Measurements from ENCODE around the gene ZNF761. TPM values are rescaled to one million over a fixed set of nuclear protein-coding genes. Genes with fewer than 3 reads are reported as not detected.
"Not testable (repeated sequence)": the region's sequence is repeated elsewhere in the genome, so short reads cannot be mapped to it uniquely, and the experiment has no call there.

Gene ZNF761
- total RNA-seq, 1 experiment from 2014 or later: 32.7 TPM

DNA sequence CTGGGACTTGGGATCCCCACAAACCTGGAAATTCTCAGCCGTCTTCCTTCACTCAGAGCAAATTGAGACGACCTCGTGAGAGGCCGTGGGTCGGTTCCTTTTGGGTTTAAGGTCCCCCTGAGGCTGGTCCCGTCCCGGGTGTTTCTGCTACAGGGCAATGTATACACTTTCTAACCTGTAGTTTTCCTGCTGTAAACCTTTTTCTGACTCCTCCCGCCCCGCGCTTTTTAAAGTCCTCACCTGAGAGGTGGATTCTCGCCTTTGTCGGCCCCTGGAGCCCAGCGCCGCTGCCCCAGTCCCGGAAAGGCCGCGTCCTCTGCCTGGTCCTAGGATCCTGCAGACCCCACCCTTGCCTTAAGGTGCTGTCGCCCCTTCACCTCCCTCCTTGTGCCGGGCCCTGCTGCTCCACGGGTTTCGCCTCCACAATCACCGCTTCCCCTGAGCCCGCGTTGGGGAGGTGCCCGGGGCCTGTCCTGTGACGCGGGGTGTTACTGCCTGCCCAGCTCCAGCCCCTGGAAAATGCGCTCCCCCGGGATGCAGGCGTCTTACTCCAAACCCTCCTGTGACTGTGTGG, 391 bp downstream of the ZNF761 start:
- Histone ChIP-seq H3K27me3 (ENCODE audit: insufficient read depth, low read length) (no peaks in the 10 kb centered on the region), H3K4me2 (ENCODE audit: insufficient read depth, insufficient read length, low read length) (peak overlapping the region; percentile 84), H3K23ac (ENCODE audit: insufficient read length, low read depth, low read length) (no peak overlapping the region), H2AK5ac (ENCODE audit: insufficient read length, low read length) (no peak overlapping the region), H2AFZ (ENCODE audit: low read length) (no peak overlapping the region), H3K4ac (ENCODE audit: low read depth, low read length) (no peak overlapping the region), H4K8ac (replicated peaks; ENCODE audit: insufficient read length, low read depth, low read length) (no peak overlapping the region), H3K79me1 (ENCODE audit: insufficient read depth, low read depth, low read length, poor library complexity, severe bottlenecking) (peaks cover 5% of the 10 kb centered on the region), H2BK15ac (ENCODE audit: low read depth, low read length) (no peak overlapping the region), H3K23me2 (ENCODE audit: insufficient read length, low read depth, low read length, poor library complexity, severe bottlenecking) (peaks cover 9% of the 10 kb centered on the region), H2BK120ac (ENCODE audit: low read depth, low read length, poor library complexity, severe bottlenecking) (no peak overlapping the region), H3K14ac (ENCODE audit: insufficient read depth, low read length) (peak overlapping the region; percentile 78), H3K4me1 (ENCODE audit: insufficient read depth, low read length) (no peaks in the 10 kb centered on the region), H3K79me2 (ENCODE audit: insufficient read depth, low read length) (no peaks in the 10 kb centered on the region; the same call in 1 of the 2 replicates), H2BK12ac (ENCODE audit: insufficient read length, low read depth, low read length) (no peak overlapping the region), H3K56ac (ENCODE audit: insufficient read length, low read depth, low read length) (no peak overlapping the region), H2BK20ac (ENCODE audit: low read depth, low read length, poor library complexity, severe bottlenecking) (no peak overlapping the region), H3T11ph (ENCODE audit: low read length) (no peak overlapping the region), H3K27ac (ENCODE audit: insufficient read length, low read depth, low read length) (no peak overlapping the region), H3K9me3 (ENCODE audit: control insufficient read depth, low read depth, low read length) (no peaks in the 10 kb centered on the region), H2BK5ac (ENCODE audit: insufficient read length, low read length) (no peak overlapping the region), H3K9ac (ENCODE audit: extremely low read depth, insufficient read length, low read length) (peak overlapping the region; percentile 83), H3K18ac (ENCODE audit: insufficient read length, low read depth, low read length) (no peak overlapping the region), H4K20me1 (ENCODE audit: control insufficient read depth, insufficient read depth, insufficient read length) (no peaks in the 10 kb centered on the region), H4K91ac (ENCODE audit: insufficient read length, low read depth, low read length) (no peak overlapping the region), H4K5ac (ENCODE audit: insufficient read length, low read depth, low read length) (no peak overlapping the region)
- Mint-ChIP-seq H3K27ac (peak overlapping the region in 2 of 3 experiments; percentile 72 to 94; a peak in 4 of 7 replicates), H3K4me3 (peak overlapping the region; percentile 92 to 94), H3K27me3 (ENCODE audit: low read depth) (no peaks in the 10 kb centered on the region), H3K4me1 (peaks cover 24 to 26% of the 10 kb centered on the region in 2 experiments), H3K36me3 (ENCODE audit: insufficient read depth in 1 of 3, low read depth in 3 of 3) (peaks cover 20 to 36% (median 31%) of the 10 kb centered on the region in 3 experiments), H3K9me3 (no peaks in the 10 kb centered on the region)
- no peak for DNase-seq
- WGBS (ENCODE audit: extremely low coverage, insufficient read length, low lambda C conversion rate): no CpG with 5 or more reads among the region's 30 CpGs
- TF ChIP-seq CTCF (conservative IDR thresholded peaks at IDR 0.05): no peak

- not testable (repeated sequence) for H3K23me2 ChIP-seq (ENCODE audit: insufficient read length, low read depth, low read length, poor library complexity, severe bottlenecking); H3K56ac ChIP-seq (ENCODE audit: insufficient read length, low read depth, low read length); H2AK5ac ChIP-seq (ENCODE audit: insufficient read length, low read length); H2AFZ ChIP-seq (ENCODE audit: low read length); H3K79me2 ChIP-seq (ENCODE audit: insufficient read depth, low read length); H2BK5ac ChIP-seq (ENCODE audit: insufficient read length, low read length); H2BK120ac ChIP-seq (ENCODE audit: low read depth, low read length, poor library complexity, severe bottlenecking); H3K9ac ChIP-seq (ENCODE audit: extremely low read depth, insufficient read length, low read length); H3K4ac ChIP-seq (ENCODE audit: low read depth, low read length); H3K79me1 ChIP-seq (ENCODE audit: insufficient read depth, low read depth, low read length, poor library complexity, severe bottlenecking); H4K91ac ChIP-seq (ENCODE audit: insufficient read length, low read depth, low read length); H4K20me1 ChIP-seq (ENCODE audit: control insufficient read depth, insufficient read depth, insufficient read length); H2BK20ac ChIP-seq (ENCODE audit: low read depth, low read length, poor library complexity, severe bottlenecking); H3K27ac Mint-ChIP-seq; H3K27me3 ChIP-seq (ENCODE audit: insufficient read depth, low read length); H3K27me3 Mint-ChIP-seq (ENCODE audit: low read depth); H3K4me1 ChIP-seq (ENCODE audit: insufficient read depth, low read length); H3T11ph ChIP-seq (ENCODE audit: low read length); H3K4me2 ChIP-seq (ENCODE audit: insufficient read depth, insufficient read length, low read length); H3K4me3 Mint-ChIP-seq; H3K14ac ChIP-seq (ENCODE audit: insufficient read depth, low read length); H3K18ac ChIP-seq (ENCODE audit: insufficient read length, low read depth, low read length); H2BK15ac ChIP-seq (ENCODE audit: low read depth, low read length); H3K27ac ChIP-seq (ENCODE audit: insufficient read length, low read depth, low read length); H2BK12ac ChIP-seq (ENCODE audit: insufficient read length, low read depth, low read length); H4K5ac ChIP-seq (ENCODE audit: insufficient read length, low read depth, low read length); H3K23ac ChIP-seq (ENCODE audit: insufficient read length, low read depth, low read length); H3K4me1 Mint-ChIP-seq; H4K8ac ChIP-seq (replicated peaks; ENCODE audit: insufficient read length, low read depth, low read length); DNase-seq
- H3K9me3 ChIP-seq (ENCODE audit: control insufficient read depth, low read depth, low read length): peaks cover 23% of the 10 kb centered on the region
- H3K9me3 Mint-ChIP-seq: peaks cover 35 to 40% of the 10 kb centered on the region in 2 experiments
- WGBS (ENCODE audit: extremely low coverage, insufficient read length, low lambda C conversion rate): no CpG with 5 or more reads among the region's 2 CpGs
- peaks cover 81 to 94% (median 84%) of the 10 kb centered on the region in 3 experiments for H3K36me3 Mint-ChIP-seq (ENCODE audit: insufficient read depth in 1 of 3, low read depth in 3 of 3)
Observed at GRCh38 chr19:53443809-53444208, 12.0 kb downstream of the ZNF761 start.

Data from H9 (cell line).